WTC11 (cell line): Measurements from ENCODE around the gene DPP10.

Experiments
- SP1 ChIP-seq: sonication (generic); formaldehyde crosslinking; conservative IDR thresholded peaks from 2 replicates; pipeline ENCODE4 v1.8.1; 2022; ENCODE audit warnings: missing genetic modification reagents
- TEAD4 ChIP-seq: sonication (generic); formaldehyde crosslinking; IDR thresholded peaks from 2 replicates; pipeline ENCODE4 v1.8.0; 2022; ENCODE audit warnings: mild to moderate bottlenecking, missing genetic modification reagents
- TF ChIP-seq, protein P1 (sequence below): fragments of 200-600 bp; IDR thresholded peaks from 2 replicates; pipeline ENCODE4 v1.8.0; 2022; ENCODE audit warnings: antibody characterized with exemption

DNA sequence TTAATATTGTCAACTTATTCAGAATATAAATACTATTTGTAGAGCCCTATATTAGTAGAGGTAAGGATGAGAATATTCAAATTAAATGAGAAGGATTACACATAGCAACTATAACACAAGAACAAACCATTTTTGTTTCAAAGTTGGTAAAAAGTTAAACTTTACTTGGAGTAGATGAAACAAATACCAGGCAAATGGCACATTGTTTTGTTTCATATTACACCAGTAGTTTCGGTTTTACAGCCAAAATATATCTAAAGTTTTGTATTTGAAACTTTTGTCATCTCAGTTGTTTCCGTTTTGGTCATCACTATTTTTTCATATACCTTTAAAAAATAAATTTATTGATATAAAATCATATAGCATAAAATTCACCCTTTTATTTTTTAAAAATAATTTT is 1039.4 kb downstream of the DPP10 start:
- TF ChIP-seq, protein P1, sequence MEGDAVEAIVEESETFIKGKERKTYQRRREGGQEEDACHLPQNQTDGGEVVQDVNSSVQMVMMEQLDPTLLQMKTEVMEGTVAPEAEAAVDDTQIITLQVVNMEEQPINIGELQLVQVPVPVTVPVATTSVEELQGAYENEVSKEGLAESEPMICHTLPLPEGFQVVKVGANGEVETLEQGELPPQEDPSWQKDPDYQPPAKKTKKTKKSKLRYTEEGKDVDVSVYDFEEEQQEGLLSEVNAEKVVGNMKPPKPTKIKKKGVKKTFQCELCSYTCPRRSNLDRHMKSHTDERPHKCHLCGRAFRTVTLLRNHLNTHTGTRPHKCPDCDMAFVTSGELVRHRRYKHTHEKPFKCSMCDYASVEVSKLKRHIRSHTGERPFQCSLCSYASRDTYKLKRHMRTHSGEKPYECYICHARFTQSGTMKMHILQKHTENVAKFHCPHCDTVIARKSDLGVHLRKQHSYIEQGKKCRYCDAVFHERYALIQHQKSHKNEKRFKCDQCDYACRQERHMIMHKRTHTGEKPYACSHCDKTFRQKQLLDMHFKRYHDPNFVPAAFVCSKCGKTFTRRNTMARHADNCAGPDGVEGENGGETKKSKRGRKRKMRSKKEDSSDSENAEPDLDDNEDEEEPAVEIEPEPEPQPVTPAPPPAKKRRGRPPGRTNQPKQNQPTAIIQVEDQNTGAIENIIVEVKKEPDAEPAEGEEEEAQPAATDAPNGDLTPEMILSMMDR = no peak
- no peak for TF ChIP-seq TEAD4 (CRISPR knock-in tag)
- TF ChIP-seq SP1 = no peak
